Measurements from ENCODE around the gene AGRP. TPM values are rescaled to one million over a fixed set of nuclear protein-coding genes. Genes with fewer than 3 reads are reported as not detected.
A peak's percentile ranks its signal among the peaks of the same experiment; 100 is the strongest.

AGRP gene
- total RNA-seq, 2 experiments from 2014 or later, result not detected

- Histone ChIP-seq H3K27me3 (ENCODE audit: control insufficient read depth in 1 of 2, insufficient read depth in 2 of 2, low read length in 2 of 2) (no peaks in the 10 kb centered on the region), H3K4me3 (ENCODE audit: low read length) (no peak overlapping the region), H3K9me3 (ENCODE audit: control insufficient read depth in 1 of 2, insufficient read depth in 1 of 2, low read length in 2 of 2) (peaks cover 0 to 4% of the 10 kb centered on the region in 2 experiments), H3K27ac (ENCODE audit: low read depth in 1 of 2, low read length in 2 of 2) (no peak overlapping the region), H3K4me1 (ENCODE audit: insufficient read depth, low read length) (no peaks in the 10 kb centered on the region), H3K36me3 (ENCODE audit: insufficient read depth, low read length) (peaks cover 72% of the 10 kb centered on the region)
- no peak for TF ChIP-seq CTCF (IDR thresholded peaks at IDR 0.05)
- ChIA-PET POLR2A (no interaction called here), CTCF (no interaction called here)
- H3K4me3 Mint-ChIP-seq, result no peak overlapping the region
- no peak overlapping the region for H3K27ac Mint-ChIP-seq
- no peak for DNase-seq
- no peaks in the 10 kb centered on the region for H3K4me1 Mint-ChIP-seq (ENCODE audit: low read depth)
- H3K36me3 Mint-ChIP-seq (ENCODE audit: low read depth), result peaks cover 67% of the 10 kb centered on the region
- intact Hi-C loops (cut with DNase I, micrococcal nuclease), result no loop called here
- H3K9me3 Mint-ChIP-seq, result no peaks in the 10 kb centered on the region
- ATAC-seq (ENCODE audit: poor library complexity), result no peak
- H3K27me3 Mint-ChIP-seq, result no peaks in the 10 kb centered on the region
These were observed 34.8 kb downstream of the AGRP start for GRCh38 chr16:67448580-67448979.

GRCh38 chr16:67447508-67448076 is 35.8 kb downstream of the AGRP start:
- intact Hi-C loops (cut with DNase I, micrococcal nuclease), result no loop called here
- ChIA-PET CTCF (interaction anchor here (0.5 to 0.9 kb wide), 2 partner anchors 20 to 474 kb away, joined by 3 to 4 read pairs; no protein-coding TSS in a partner anchor), POLR2A (no interaction called here)
- Histone ChIP-seq H3K27me3 (ENCODE audit: control insufficient read depth in 1 of 2, insufficient read depth in 2 of 2, low read length in 2 of 2) (no peaks in the 10 kb centered on the region), H3K27ac (ENCODE audit: low read depth in 1 of 2, low read length in 2 of 2) (no peak overlapping the region), H3K4me1 (ENCODE audit: insufficient read depth, low read length) (no peaks in the 10 kb centered on the region), H3K4me3 (ENCODE audit: low read length) (no peak overlapping the region), H3K9me3 (ENCODE audit: control insufficient read depth in 1 of 2, insufficient read depth in 1 of 2, low read length in 2 of 2) (peaks cover 0 to 4% of the 10 kb centered on the region in 2 experiments), H3K36me3 (ENCODE audit: insufficient read depth, low read length) (peaks cover 73% of the 10 kb centered on the region)
- Mint-ChIP-seq H3K27ac (no peak overlapping the region), H3K36me3 (ENCODE audit: low read depth) (peaks cover 57% of the 10 kb centered on the region), H3K4me3 (no peak overlapping the region), H3K27me3 (no peaks in the 10 kb centered on the region), H3K4me1 (ENCODE audit: low read depth) (no peaks in the 10 kb centered on the region), H3K9me3 (no peaks in the 10 kb centered on the region)
- peak; percentile 54 for ATAC-seq (ENCODE audit: poor library complexity)
- peak in 13 of 14 experiments; percentile 22 to 70 (median 46) for DNase-seq
- peak; percentile 19 for TF ChIP-seq CTCF (IDR thresholded peaks at IDR 0.05)

DNA sequence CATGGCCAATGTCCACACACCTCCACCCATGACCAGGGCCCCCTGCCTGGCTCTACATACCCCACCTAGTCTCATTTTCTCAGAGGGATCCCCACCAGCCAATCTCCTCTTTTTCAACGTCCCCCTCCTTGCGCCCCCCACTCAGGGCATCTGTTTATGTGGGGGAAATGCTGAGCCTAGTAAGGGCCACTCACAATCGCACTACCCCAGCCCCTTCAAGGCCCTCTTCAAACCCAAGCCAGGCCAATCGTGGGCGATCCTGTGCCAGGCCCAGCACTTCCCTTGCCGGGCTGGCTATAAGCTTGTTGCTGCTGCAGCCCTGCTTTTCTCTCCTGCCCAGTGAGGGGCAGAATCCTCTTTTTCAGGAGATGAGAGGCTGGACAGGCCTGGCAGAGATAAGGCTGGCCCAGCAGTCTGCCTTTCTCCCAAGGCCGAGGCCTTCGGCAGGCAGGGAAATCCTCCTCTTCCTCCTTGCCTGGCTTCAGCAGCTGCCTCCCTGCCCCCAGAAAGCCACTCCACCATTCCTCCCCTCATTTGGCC is 36.3 kb downstream of the AGRP start:
- TF ChIP-seq CTCF (IDR thresholded peaks at IDR 0.05), result no peak
- Mint-ChIP-seq H3K4me1 (ENCODE audit: low read depth) (no peaks in the 10 kb centered on the region), H3K9me3 (no peaks in the 10 kb centered on the region), H3K27me3 (no peaks in the 10 kb centered on the region), H3K36me3 (ENCODE audit: low read depth) (peaks cover 57% of the 10 kb centered on the region), H3K4me3 (no peak overlapping the region), H3K27ac (no peak overlapping the region)
- intact Hi-C loops (cut with DNase I, micrococcal nuclease), result no loop called here
- Histone ChIP-seq H3K36me3 (ENCODE audit: insufficient read depth, low read length) (peaks cover 72% of the 10 kb centered on the region), H3K4me3 (ENCODE audit: low read length) (no peak overlapping the region), H3K9me3 (ENCODE audit: control insufficient read depth in 1 of 2, insufficient read depth in 1 of 2, low read length in 2 of 2) (peaks cover 0 to 4% of the 10 kb centered on the region in 2 experiments), H3K27me3 (ENCODE audit: control insufficient read depth in 1 of 2, insufficient read depth in 2 of 2, low read length in 2 of 2) (no peaks in the 10 kb centered on the region), H3K4me1 (ENCODE audit: insufficient read depth, low read length) (no peaks in the 10 kb centered on the region), H3K27ac (ENCODE audit: low read depth in 1 of 2, low read length in 2 of 2) (no peak overlapping the region)
- ChIA-PET CTCF (no interaction called here), POLR2A (no interaction called here)
- ATAC-seq (ENCODE audit: poor library complexity), result no peak
- DNase-seq, result no peak

Measured in CD4-positive, alpha-beta T cell (primary cell).